ENCODE data around the gene CSRNP3. TPM values are rescaled to one million over a fixed set of nuclear protein-coding genes. Genes with fewer than 3 reads are reported as not detected.

The CSRNP3 gene
- total RNA-seq, 4 donors from 2014 or later = 0.37 to 11.1 (median 3.2) TPM

- Histone ChIP-seq H3K27ac (no peak overlapping the region), H3K27me3 (no peaks in the 10 kb centered on the region), H3K4me1 (no peaks in the 10 kb centered on the region), H3K4me3 (no peak overlapping the region), H3K36me3 (no peaks in the 10 kb centered on the region), H3K9me3 (no peaks in the 10 kb centered on the region)
- WGBS, 2 donors (ENCODE audit: low coverage in 1 of 2) = 59 to 82% methylated on average over 3 of the region's 3 CpGs
- no peak for DNase-seq
- in situ Hi-C loops (cut with MboI; ENCODE audit: low pct_ligation_motif_present in 1 of 4, low pct_unique_long_range_greater_than_20kb in 1 of 4, low sequenced_read_pairs in 3 of 4) (no loop called here), intact Hi-C loops (cut with DNase I; ENCODE audit: low total_unique reads) (no loop called here)
- no peak for TF ChIP-seq POLR2AphosphoS5 (IDR thresholded peaks at IDR 0.05)
- TF ChIP-seq POLR2A (IDR thresholded peaks at IDR 0.05) = no peak
- no peak for TF ChIP-seq EP300 (IDR thresholded peaks at IDR 0.05; ENCODE audit: low read depth)
- TF ChIP-seq CTCF (IDR thresholded peaks at IDR 0.05) = no peak
These were observed 36.0 kb downstream of the CSRNP3 start for GRCh38 chr2:165505514-165505913.

GRCh38 chr2:165508927-165509326, 39.4 kb downstream of the CSRNP3 start:
- no peaks in the 10 kb centered on the region for H3K36me3 ChIP-seq
- H3K9me3 ChIP-seq = no peaks in the 10 kb centered on the region
- DNase-seq = no peak
- TF ChIP-seq POLR2AphosphoS5 (IDR thresholded peaks at IDR 0.05) = no peak
- no peak for TF ChIP-seq CTCF (IDR thresholded peaks at IDR 0.05)
- no peak for TF ChIP-seq EP300 (IDR thresholded peaks at IDR 0.05; ENCODE audit: low read depth)
- no peak for TF ChIP-seq POLR2A (IDR thresholded peaks at IDR 0.05)
- no peak overlapping the region for H3K4me3 ChIP-seq
- H3K4me1 ChIP-seq = no peaks in the 10 kb centered on the region
- H3K27me3 ChIP-seq = no peaks in the 10 kb centered on the region
- H3K27ac ChIP-seq = no peak overlapping the region
- intact Hi-C loops (cut with DNase I; ENCODE audit: low total_unique reads) (no loop called here), in situ Hi-C loops (cut with MboI; ENCODE audit: low pct_ligation_motif_present in 1 of 4, low pct_unique_long_range_greater_than_20kb in 1 of 4, low sequenced_read_pairs in 3 of 4) (no loop called here)

GRCh38 chr2:165513479-165513878, 44.0 kb downstream of the CSRNP3 start:
- Histone ChIP-seq H3K27ac (no peak overlapping the region), H3K9me3 (no peaks in the 10 kb centered on the region), H3K4me3 (no peak overlapping the region), H3K4me1 (no peaks in the 10 kb centered on the region), H3K36me3 (no peaks in the 10 kb centered on the region), H3K27me3 (no peaks in the 10 kb centered on the region)
- WGBS, 2 donors (ENCODE audit: low coverage in 1 of 2) = 76 to 86% methylated on average over 1 of the region's 1 CpG
- in situ Hi-C loops (cut with MboI; ENCODE audit: low pct_ligation_motif_present in 1 of 4, low pct_unique_long_range_greater_than_20kb in 1 of 4, low sequenced_read_pairs in 3 of 4) = no loop called here
- DNase-seq = no peak
- no peak for TF ChIP-seq EP300 (IDR thresholded peaks at IDR 0.05; ENCODE audit: low read depth)
- TF ChIP-seq POLR2AphosphoS5 (IDR thresholded peaks at IDR 0.05) = no peak
- intact Hi-C loops (cut with DNase I; ENCODE audit: low total_unique reads) = no loop called here

GRCh38 chr2:165518611-165519010, 49.1 kb downstream of the CSRNP3 start:
- no peaks in the 10 kb centered on the region for H3K36me3 ChIP-seq
- DNase-seq = no peak
- H3K27ac ChIP-seq = no peak overlapping the region
- in situ Hi-C loops (cut with MboI; ENCODE audit: low pct_ligation_motif_present in 1 of 4, low pct_unique_long_range_greater_than_20kb in 1 of 4, low sequenced_read_pairs in 3 of 4) (no loop called here), intact Hi-C loops (cut with DNase I; ENCODE audit: low total_unique reads) (loop anchor here (1.0 kb wide), 1 partner anchor 23 kb away; no protein-coding TSS in a partner anchor)
- H3K4me3 ChIP-seq = no peak overlapping the region
- TF ChIP-seq CTCF (IDR thresholded peaks at IDR 0.05) = no peak
- no peak for TF ChIP-seq POLR2A (IDR thresholded peaks at IDR 0.05)
- no peak for TF ChIP-seq EP300 (IDR thresholded peaks at IDR 0.05; ENCODE audit: low read depth)
- TF ChIP-seq POLR2AphosphoS5 (IDR thresholded peaks at IDR 0.05) = no peak
- no peaks in the 10 kb centered on the region for H3K27me3 ChIP-seq
- no peaks in the 10 kb centered on the region for H3K9me3 ChIP-seq
- H3K4me1 ChIP-seq = no peaks in the 10 kb centered on the region

GRCh38 chr2:165522719-165523118, 53.2 kb downstream of the CSRNP3 start:
- Histone ChIP-seq H3K27ac (no peak overlapping the region), H3K4me1 (no peaks in the 10 kb centered on the region), H3K4me3 (no peak overlapping the region), H3K27me3 (no peaks in the 10 kb centered on the region), H3K36me3 (no peaks in the 10 kb centered on the region), H3K9me3 (no peaks in the 10 kb centered on the region)
- TF ChIP-seq POLR2A (IDR thresholded peaks at IDR 0.05) (no peak), CTCF (IDR thresholded peaks at IDR 0.05) (no peak), POLR2AphosphoS5 (IDR thresholded peaks at IDR 0.05) (no peak), EP300 (IDR thresholded peaks at IDR 0.05; ENCODE audit: low read depth) (no peak)
- no peak for DNase-seq
- in situ Hi-C loops (cut with MboI; ENCODE audit: low pct_ligation_motif_present in 1 of 4, low pct_unique_long_range_greater_than_20kb in 1 of 4, low sequenced_read_pairs in 3 of 4) = no loop called here
- 76 to 79% methylated on average over 2 to 3 of the region's 3 CpGs for WGBS, 2 donors (ENCODE audit: low coverage in 1 of 2)
- intact Hi-C loops (cut with DNase I; ENCODE audit: low total_unique reads) = no loop called here
